NCI-H82 (cell line): ENCODE results near the gene ZNF839.
"Not testable (repeated sequence)": the region's sequence is repeated elsewhere in the genome, so short reads cannot be mapped to it uniquely, and the experiment has no call there.

Experiments used
- DNase-seq: peaks from one replicate; lab custom pipeline; 2025; lab: John Stamatoyannopoulos, UW

ZNF839 gene

GRCh38 chr14:102314242-102315011, 5.1 kb upstream of the ZNF839 start:
- peak; percentile 84 for DNase-seq

GRCh38 chr14:102315121-102315520, 4.4 kb upstream of the ZNF839 start:
- peak; percentile 73 for DNase-seq

GRCh38 chr14:102316338-102316742, 3.2 kb upstream of the ZNF839 start:
- DNase-seq: peak; percentile 61

GRCh38 chr14:102316743-102317563, 2.6 kb upstream of the ZNF839 start:
- peak; percentile 90 for DNase-seq

- DNase-seq: peak; percentile 63
Measured at GRCh38 chr14:102317564-102318248, 1.8 kb upstream of the ZNF839 start.

- DNase-seq: no peak
Measured at GRCh38 chr14:102318781-102319276, 717 bp upstream of the ZNF839 start.

- DNase-seq: peak; percentile 53
Measured at GRCh38 chr14:102320033-102320660, 601 bp downstream of the ZNF839 start.

GRCh38 chr14:102320671-102321455, 1.3 kb downstream of the ZNF839 start:
- no peak for DNase-seq

GRCh38 chr14:102321456-102322422, 2.2 kb downstream of the ZNF839 start:
- no peak for DNase-seq

- DNase-seq: peak; percentile 50
Measured at GRCh38 chr14:102323102-102323501, 3.6 kb downstream of the ZNF839 start.

GRCh38 chr14:102325791-102326345, 6.3 kb downstream of the ZNF839 start:
- DNase-seq: no peak

- DNase-seq: no peak
Measured at GRCh38 chr14:102326583-102326982, 7.0 kb downstream of the ZNF839 start.

GRCh38 chr14:102329381-102329780, 9.8 kb downstream of the ZNF839 start:
- DNase-seq: not testable (repeated sequence)

GRCh38 chr14:102330806-102331205, 11.3 kb downstream of the ZNF839 start:
- DNase-seq: no peak

GRCh38 chr14:102333390-102333789, 13.8 kb downstream of the ZNF839 start:
- DNase-seq: no peak

GRCh38 chr14:102333795-102334705, 14.5 kb downstream of the ZNF839 start:
- no peak for DNase-seq

- no peak for DNase-seq
Measured at GRCh38 chr14:102335163-102335562, 15.6 kb downstream of the ZNF839 start.

GRCh38 chr14:102338724-102339123, 19.2 kb downstream of the ZNF839 start:
- DNase-seq: no peak
